Esophagus mucosa (tissue), 1 donor: ENCODE data around the gene MLH3. TPM values are rescaled to one million over a fixed set of nuclear protein-coding genes. Genes with fewer than 3 reads are reported as not detected.

ENCODE experiments used
- total RNA-seq: library from RNA; stranded (reverse); gene quantifications from one replicate; pipeline ENCODE4 v1.2.4, GENCODE V29; 2023
- donor health status: DM: yes; HTN: yes; CAD: no.

MLH3 gene
- total RNA-seq, 1 donor from 2014 or later, result 10.6 TPM

Other genes with a start within 250 kb of the MLH3 start
- gene PROX2, start 175.3 kb downstream of the MLH3 start, total RNA-seq, result not detected
- gene DLST, start 169.6 kb downstream of the MLH3 start, total RNA-seq, result 75.7 TPM
- 1.7 TPM for gene RPS6KL1, start 128.2 kb downstream of the MLH3 start, total RNA-seq
- gene PGF, start 95.9 kb downstream of the MLH3 start, total RNA-seq, result 4.1 TPM
- gene EIF2B2, start 48.5 kb downstream of the MLH3 start, total RNA-seq, result 38.7 TPM
- 8.3 TPM for gene ACYP1, start 12.6 kb upstream of the MLH3 start, total RNA-seq
- 1.1 TPM for gene ZC2HC1C, start 18.2 kb upstream of the MLH3 start, total RNA-seq
- 31.2 TPM for gene NEK9, start 75.6 kb upstream of the MLH3 start, total RNA-seq
- 293 TPM for gene TMED10, start 125.1 kb upstream of the MLH3 start, total RNA-seq
- gene FOS, start 227.4 kb upstream of the MLH3 start, total RNA-seq, result 125 TPM